ENCODE results near the gene ARHGAP44. TPM values are rescaled to one million over a fixed set of nuclear protein-coding genes. Genes with fewer than 3 reads are reported as not detected.

The ARHGAP44 gene
- total RNA-seq, 1 experiment from 2014 or later = 1.6 TPM

- DNase-seq (ENCODE audit: low spot score) = no peak
- in situ Hi-C loops (cut with HindIII; ENCODE audit: low sequenced_read_pairs) = no loop called here
These were observed 246.1 kb downstream of the ARHGAP44 start for GRCh38 chr17:13035420-13035819.

- in situ Hi-C loops (cut with HindIII; ENCODE audit: low sequenced_read_pairs) = no loop called here
- DNase-seq (ENCODE audit: low spot score) = no peak
These were observed 247.5 kb downstream of the ARHGAP44 start for GRCh38 chr17:13036751-13037150.

DNA sequence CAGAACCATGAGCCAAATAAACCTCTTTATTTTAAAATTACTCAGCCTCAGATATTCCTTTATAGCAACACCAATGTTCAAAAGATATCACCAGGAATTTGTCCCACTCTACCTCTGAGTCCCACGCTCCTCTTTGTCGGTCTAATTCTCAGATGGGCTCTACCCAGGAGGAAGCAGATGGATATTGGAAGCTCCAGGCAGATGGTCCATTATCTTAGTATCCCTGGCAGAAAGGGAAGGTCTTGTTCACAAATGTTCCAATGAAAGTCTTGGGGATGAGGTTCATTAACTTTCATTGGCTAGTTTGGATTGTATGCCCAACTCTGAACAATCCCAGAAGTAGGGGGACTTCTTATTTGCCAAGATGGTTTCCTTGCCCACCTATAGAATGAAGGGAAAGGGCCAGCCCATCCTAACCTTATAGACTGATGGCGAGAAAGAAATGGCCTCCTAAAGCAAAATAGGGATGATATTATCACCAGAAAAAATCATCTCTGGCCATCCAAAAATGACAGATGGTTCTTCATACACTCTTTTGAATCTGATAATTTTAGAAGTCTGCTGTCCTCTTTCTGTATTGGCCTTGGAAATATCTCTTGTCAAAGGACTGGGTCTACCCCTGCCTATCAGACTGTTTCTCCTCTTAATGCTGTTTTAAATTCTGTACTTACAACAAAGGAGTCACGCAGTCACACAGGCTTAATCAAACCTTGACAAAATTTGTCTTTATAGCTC, 249.8 kb downstream of the ARHGAP44 start:
- in situ Hi-C loops (cut with HindIII; ENCODE audit: low sequenced_read_pairs) = no loop called here
- DNase-seq (ENCODE audit: low spot score) = peak; percentile 88

Other genes with a start within 250 kb of the ARHGAP44 start
- not detected in 2 replicates for gene MYOCD, start 123.6 kb upstream of the ARHGAP44 start, total RNA-seq (2014; rRNA removed; shearing (Covaris generic))
- 114 and 119 TPM in 2 replicates for gene ELAC2, start 228.5 kb downstream of the ARHGAP44 start, total RNA-seq (2014; rRNA removed; shearing (Covaris generic))

All from G401 (cell line).